IPS-18a (cell line): ENCODE data around the gene YDJC.
"Not testable (repeated sequence)": the region's sequence is repeated elsewhere in the genome, so short reads cannot be mapped to it uniquely, and the experiment has no call there.

Experiments used
- H3K27ac ChIP-seq: one replicate; pipeline ENCODE4 v1.5.1; 2013; ENCODE audit warnings: low read length
- H3K27me3 ChIP-seq: one replicate; pipeline ENCODE4 v1.6.1; 2013; ENCODE audit warnings: mild to moderate bottlenecking, low read length; ENCODE audit not compliant: control insufficient read depth, insufficient read depth
- H3K36me3 ChIP-seq: one replicate; pipeline ENCODE4 v1.6.1; 2013; ENCODE audit warnings: low read depth, low read length; ENCODE audit not compliant: control insufficient read depth
- H3K4me1 ChIP-seq: one replicate; pipeline ENCODE4 v1.6.1; 2013; ENCODE audit warnings: low read depth, low read length; ENCODE audit not compliant: control insufficient read depth
- H3K4me3 ChIP-seq: one replicate; pipeline ENCODE4 v1.5.1; 2013; ENCODE audit warnings: low read length
- H3K9ac ChIP-seq: one replicate; pipeline ENCODE4 v1.6.1; 2013; ENCODE audit warnings: mild to moderate bottlenecking, low read length, moderate library complexity
- H3K9me3 ChIP-seq: one replicate; pipeline ENCODE4 v1.6.1; 2013; ENCODE audit warnings: low read depth, low read length; ENCODE audit not compliant: control insufficient read depth

The YDJC gene

DNA sequence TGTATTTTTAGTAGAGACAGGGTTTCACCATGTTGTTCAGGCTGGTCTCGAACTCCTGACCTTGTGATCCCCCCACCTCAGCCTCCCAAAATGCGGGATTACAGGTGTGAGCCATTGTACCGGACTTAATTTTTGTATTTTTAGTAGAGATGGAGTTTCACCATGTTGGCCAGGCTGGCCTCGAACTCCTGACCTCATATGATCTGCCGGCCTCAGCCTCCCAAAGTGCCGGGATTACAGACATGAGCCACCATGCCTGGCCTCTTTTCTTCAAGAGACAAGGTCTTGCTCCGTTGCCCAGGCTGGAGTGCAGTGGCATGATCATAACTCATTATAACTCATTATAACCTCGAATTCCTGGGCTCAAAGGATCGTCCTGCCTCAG, 49.2 kb downstream of the YDJC start:
- not testable (repeated sequence) for H3K9ac ChIP-seq, H3K9me3 ChIP-seq, H3K4me1 ChIP-seq, H3K27me3 ChIP-seq, H3K4me3 ChIP-seq, H3K27ac ChIP-seq, H3K36me3 ChIP-seq

DNA sequence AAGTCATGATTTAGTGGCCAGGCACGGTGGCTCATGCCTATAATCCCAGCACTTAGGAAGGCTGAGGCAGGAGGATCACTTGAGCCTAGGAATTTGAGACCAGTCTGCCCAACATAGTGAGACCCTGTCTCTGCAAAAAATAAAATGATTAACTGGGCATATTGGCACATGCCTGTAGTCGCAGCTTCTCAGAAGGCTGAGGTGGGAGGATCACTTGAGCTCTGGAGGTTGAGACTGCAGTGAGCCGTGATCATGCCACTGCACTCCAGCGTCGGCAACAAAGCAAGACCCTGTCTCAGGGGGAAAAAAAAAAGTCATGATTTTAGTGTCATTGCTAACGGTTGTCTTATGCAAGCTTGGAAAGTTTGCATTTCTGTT, 50.4 kb downstream of the YDJC start:
- Histone ChIP-seq H3K9me3 (no peaks in the 10 kb centered on the region), H3K9ac (no peak overlapping the region), H3K27ac (no peak overlapping the region), H3K36me3 (no peaks in the 10 kb centered on the region), H3K4me3 (no peak overlapping the region), H3K27me3 (no peaks in the 10 kb centered on the region), H3K4me1 (no peaks in the 10 kb centered on the region)
